Central memory CD4-positive, alpha-beta T cell (primary cell): ENCODE data around the gene OPRD1.
"Not testable (repeated sequence)": the region's sequence is repeated elsewhere in the genome, so short reads cannot be mapped to it uniquely, and the experiment has no call there.

Experiments
- DNase-seq: peaks from one replicate; pipeline ENCODE4 v3.0.0; 2022
- total RNA-seq, 3 experiments: gene quantifications; one replicate each; lab custom pipeline; 2026; lab: John Stamatoyannopoulos, UW

OPRD1 gene
- total RNA-seq: 0 reads per million in 3 experiments

DNA sequence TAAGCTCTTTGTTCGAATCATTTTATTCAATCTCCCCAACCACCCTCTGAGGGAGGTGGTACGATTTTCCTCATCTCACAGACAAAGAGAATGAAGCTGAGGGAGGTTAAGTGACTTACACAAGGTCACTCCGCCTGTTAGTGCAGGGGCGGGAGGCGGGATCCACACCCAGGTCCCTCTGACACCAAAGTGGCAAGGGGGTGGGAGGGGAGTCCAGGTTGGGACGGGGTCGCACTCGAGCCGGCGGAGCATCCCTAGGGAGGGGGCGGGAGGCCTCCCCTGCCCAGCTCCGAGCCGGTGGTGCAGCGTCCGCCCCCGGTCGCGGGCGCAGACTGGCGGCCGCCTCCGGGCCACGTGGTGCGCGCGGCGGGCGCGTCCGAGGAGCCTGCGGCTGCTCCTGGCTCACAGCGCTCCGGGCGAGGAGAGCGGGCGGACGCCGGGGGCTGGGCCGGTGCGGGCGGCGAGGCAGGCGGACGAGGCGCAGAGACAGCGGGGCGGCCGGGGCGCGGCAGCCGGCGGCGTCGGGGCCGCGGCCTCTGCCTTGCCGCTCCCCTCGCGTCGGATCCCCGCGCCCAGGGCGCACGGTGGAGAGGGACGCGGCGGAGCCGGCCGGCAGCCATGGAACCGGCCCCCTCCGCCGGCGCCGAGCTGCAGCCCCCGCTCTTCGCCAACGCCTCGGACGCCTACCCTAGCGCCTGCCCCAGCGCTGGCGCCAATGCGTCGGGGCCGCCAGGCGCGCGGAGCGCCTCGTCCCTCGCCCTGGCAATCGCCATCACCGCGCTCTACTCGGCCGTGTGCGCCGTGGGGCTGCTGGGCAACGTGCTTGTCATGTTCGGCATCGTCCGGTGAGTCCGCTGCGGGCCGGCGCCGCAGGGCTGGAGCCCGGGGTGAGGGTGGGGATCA, at the start of gene OPRD1:
Gene OPRD1 (plus strand): TSS at position 405 of the 903 bp plus-strand sequence. CDS start 214 bp downstream, at position 619.
- DNase-seq: no peak

DNA sequence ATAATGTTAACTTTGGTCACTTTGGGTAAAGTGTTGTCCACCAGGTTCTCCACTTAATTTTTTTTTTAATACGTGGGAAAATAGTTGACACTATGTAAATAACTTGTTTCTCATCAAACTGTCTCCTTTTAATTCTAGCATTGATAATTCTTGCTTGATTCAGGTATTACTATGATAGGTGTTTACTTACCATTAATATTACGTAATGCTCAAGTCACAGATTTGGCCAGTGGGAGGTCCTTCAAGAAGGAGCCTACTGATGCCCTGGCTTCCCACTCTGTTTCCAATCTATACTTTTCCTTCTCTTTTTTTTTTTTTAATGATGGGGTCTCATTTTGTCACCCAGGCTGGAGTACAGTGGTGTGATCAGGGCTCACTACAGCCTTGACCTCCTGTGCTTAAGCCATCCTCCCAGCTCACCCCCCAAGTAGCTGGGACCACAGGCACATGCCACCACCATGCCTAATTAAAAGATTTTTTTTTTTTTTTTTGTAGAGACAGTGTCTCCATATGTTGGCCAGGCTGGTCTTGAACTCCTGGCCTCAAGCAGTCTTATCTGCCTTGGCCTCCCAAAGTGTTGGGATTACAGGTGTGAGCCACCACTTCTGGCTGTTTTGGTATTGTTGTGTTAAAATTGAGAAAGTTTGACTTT, 45.3 kb upstream of the OPRD1 start:
- DNase-seq: no peak

DNA sequence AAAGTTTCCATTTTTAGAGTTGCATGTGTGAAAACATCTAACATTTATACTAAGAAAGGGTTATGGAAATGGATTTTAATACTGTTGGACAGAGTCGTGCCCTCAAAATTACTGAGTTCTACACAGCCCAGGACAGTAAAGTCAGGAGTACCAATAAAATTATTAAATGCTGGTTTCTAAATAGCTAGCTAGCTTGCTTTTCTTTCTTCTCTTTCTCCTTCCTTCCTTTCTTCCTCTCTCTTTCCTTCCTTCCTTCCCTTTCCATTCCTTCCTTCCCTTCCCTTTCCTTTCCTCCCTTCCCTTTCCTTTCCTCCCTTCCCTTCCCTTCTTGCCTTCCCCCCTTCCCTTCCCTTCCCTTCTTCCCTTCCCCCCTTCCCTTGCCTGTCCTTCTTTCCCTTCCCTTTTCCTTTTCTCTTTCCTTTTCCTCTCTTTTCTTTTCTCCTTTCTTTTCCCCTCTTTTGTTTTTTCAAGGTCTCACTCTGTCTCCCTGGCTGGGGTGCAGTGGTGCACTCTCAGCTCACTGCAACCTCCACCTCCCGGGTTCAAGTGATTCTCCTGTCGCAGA, 41.3 kb upstream of the OPRD1 start:
- no peak for DNase-seq

DNA sequence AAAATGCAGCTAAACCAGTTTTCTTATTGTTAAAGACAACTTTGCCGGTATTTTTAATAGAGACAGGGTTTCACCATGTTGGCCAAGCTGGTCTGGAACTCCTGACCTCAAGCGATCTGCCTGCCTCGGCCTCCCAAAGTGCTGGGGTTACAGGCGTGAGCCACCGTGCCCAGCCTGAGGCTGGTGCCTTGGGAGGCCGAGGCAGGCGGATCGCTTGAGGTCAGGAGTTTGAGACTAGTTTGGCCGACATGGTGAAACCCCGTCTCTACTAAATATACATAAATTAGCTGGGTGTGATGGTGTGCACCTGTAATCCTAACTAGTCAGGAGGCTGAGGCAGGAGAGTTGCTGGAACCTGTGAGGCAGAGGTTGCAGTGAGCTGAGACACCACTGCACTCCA, 40.0 kb upstream of the OPRD1 start:
- DNase-seq: not testable (repeated sequence)

- DNase-seq: no peak
Observed at GRCh38 chr1:28773105-28773504, 38.9 kb upstream of the OPRD1 start.

GRCh38 chr1:28775121-28775942, 36.6 kb upstream of the OPRD1 start:
- DNase-seq: peak; percentile 71

DNA sequence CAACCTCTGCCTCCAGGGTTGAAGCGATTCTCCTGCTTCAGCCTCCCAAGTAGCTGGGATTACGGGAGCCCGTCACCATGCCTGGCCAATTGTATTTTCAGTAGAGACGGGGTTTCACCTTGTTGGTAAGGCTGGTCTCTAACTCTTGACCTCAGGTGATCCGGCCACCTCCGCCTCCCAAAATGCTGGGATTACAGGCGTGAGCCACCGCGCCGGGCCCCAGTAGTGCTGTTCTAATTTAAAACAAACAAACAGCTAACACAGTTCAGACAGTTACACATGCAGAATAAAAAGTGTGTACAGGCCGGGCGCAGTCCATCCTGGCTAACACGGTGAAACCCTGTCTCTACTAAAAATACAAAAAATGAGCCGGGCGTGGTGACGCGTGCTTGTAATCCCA, 35.6 kb upstream of the OPRD1 start:
- no peak for DNase-seq

DNA sequence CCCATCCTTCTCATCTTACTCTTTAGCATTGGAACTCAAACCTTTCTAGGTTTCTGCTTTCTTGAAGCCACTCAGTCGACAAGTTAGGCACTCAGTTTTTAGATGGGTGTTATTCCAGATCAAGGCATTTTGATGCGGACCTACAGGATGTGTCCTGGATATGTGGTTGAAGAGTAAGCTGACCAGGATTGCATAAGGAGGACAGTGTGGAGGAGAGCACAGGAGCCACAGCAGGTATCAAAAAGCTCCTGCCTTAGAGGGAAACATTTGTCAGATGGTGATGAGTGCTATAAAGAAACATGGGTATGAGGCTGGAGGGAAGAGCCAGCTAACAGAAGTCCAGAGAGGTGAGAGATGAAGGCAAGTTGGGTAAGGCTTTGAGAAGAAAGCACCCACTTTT, 33.9 kb upstream of the OPRD1 start:
- DNase-seq: no peak

DNA sequence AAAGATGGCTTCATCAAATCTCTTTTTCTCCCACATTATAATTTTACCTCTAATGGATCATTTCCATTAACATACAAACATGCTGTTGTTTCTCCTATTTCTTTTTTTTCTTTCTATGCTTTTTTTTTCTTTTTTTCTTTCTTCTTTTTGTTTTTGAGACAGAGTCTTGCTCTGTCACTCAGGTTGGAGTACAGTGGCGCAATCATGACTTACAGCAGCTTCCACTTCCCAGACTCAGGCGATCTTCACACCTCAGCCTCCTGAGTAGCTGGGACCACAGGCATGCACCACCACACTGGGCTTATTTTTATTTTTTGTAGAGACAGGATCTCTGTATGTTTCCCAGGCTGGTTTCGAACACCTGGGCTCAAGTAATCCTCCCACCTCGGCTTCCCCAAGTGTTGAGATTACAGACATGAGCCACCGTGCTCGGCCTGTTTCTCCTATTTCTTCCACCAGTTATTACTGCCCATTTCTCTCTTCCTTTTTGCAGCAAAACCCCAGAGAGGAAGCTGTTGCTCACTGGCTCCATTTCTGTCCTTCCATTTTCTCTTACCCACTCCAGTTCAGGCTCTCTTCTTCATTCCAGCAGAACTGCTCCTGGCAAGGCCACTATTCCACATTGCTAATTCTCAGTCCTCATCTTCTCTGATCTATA, 32.1 kb upstream of the OPRD1 start:
- no peak for DNase-seq

GRCh38 chr1:28781305-28781704, 30.7 kb upstream of the OPRD1 start:
- no peak for DNase-seq

DNA sequence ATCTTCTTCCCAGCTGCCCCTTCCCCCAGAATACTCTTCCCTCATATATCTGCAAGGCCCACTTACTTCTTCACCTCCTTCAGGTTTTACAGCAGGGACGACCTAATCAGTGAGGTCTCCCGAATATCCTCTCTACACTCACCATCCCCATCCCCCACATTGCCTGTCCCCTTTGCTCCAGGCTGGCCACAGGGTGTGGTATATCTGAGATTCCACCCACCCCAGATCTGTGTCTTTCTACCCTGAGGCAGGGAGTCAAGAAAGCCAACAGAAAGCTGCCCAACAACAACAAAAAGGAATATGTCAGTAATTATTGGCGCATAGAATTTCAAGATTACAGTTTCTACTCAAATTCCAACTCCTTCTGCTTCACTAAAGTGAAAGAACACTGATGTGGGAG, 30.0 kb upstream of the OPRD1 start:
- DNase-seq: no peak

GRCh38 chr1:28783363-28783762, 28.6 kb upstream of the OPRD1 start:
- no peak for DNase-seq

- no peak for DNase-seq
Observed at GRCh38 chr1:28789412-28789811, 22.6 kb upstream of the OPRD1 start.

- DNase-seq: no peak
Observed at GRCh38 chr1:28789816-28790215, 22.2 kb upstream of the OPRD1 start.

GRCh38 chr1:28790377-28791035, 21.5 kb upstream of the OPRD1 start:
- DNase-seq: no peak

DNA sequence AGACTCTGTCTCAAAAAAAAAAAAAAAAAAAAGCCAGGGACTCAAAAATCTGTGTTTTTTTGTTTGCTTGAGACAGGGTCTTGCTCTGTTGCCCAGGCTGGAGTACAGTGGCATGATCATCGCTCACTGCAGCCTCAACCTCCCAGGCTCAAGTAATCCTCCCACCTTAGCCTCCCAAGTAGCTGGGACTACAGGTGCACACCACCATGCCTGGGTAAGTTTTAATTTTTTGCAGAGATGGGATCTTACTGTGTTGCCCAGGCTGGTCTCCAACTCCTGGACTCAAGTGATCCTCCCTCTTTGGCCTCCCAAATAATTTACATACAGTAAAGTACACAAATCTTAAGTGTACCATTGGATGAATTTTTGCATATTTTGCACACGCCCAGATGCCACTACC, 20.0 kb upstream of the OPRD1 start:
- not testable (repeated sequence) for DNase-seq

DNA sequence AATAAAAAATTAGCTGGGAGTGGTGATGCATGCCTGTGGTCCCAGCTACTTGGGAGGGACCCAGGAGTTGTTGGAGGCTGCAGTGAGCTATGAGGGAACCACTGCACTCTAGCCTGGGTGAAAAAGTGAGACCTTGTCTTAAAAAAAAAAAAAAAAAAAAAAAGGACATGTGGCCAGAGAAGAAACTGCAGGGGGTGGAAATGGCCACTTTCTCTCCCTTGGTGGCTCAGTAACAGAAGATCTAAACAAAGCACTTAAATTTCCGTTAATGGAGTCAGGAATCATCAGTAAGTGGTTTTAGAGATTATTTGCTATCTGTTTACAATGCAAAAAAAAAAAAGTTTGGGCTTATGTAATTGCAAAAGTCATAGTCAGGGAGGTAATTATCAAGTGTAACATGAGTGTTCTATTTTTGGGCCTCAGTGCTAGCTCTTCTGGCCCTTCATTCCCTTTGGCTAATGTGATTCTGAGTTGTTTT, 19.3 kb upstream of the OPRD1 start:
- no peak for DNase-seq

DNA sequence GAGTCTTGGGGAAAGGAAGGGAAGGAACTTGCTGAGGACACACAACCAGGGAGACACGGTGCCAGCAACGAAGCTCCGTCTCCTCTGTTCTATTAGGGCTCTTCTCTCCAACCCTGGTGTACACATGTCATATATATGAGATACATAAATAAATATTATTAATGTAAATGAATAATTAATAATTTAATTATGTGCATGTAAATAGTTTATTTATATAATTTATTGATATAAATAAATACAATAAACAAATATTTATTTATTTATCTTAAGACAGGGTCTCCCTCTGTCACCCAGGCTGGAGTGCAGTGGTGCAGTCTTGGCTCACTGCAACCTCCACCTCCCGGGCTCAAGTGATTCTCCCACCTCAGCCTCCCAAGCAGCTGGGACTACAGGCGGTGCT, 17.4 kb upstream of the OPRD1 start:
- not testable (repeated sequence) for DNase-seq

- DNase-seq: no peak
Observed at GRCh38 chr1:28796352-28797211, 15.4 kb upstream of the OPRD1 start.

GRCh38 chr1:28800324-28800723, 11.6 kb upstream of the OPRD1 start:
- DNase-seq: no peak

DNA sequence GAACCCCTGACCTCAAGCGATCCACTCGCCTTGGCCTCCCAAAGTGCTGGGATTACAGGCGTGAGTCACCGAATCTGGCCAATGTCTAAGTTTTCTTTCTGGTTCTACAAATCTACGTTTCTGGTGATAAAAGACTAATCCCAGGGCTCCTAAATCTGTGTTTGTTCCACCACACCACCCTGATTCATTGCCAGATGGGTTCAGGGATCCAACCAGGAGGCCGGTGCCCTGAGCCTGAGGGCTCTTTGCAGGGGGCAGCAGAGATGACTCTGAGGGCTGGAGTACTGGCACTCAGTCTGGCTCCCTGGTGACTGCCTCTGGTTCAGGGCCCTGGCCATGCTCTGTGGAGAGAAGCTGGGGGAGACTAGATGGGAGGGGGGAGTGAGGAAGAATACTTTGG, 10.5 kb upstream of the OPRD1 start:
- DNase-seq: no peak
